ENCODE results near the gene TCF7L2. TPM values are rescaled to one million over a fixed set of nuclear protein-coding genes. Genes with fewer than 3 reads are reported as not detected.

Gene TCF7L2
- total and polyA plus RNA-seq, 9 donors, result 21.1 to 41.7 (median 34.5) TPM

- peaks cover 20% of the 10 kb centered on the region for H3K4me1 ChIP-seq (ENCODE audit: insufficient read depth)
- WGBS, 3 donors, result 76 to 80% (median 79%) methylated on average over 9 of the region's 9 CpGs
- no peak overlapping the region for H3K4me3 ChIP-seq
- H3K36me3 ChIP-seq, result no peaks in the 10 kb centered on the region
- intact Hi-C loops (cut with DNase I), result no loop called here
- TF ChIP-seq EP300 (IDR thresholded peaks at IDR 0.05) (no peak), POLR2A (IDR thresholded peaks at IDR 0.05) (no peak)
- TF ChIP-seq, protein P1, sequence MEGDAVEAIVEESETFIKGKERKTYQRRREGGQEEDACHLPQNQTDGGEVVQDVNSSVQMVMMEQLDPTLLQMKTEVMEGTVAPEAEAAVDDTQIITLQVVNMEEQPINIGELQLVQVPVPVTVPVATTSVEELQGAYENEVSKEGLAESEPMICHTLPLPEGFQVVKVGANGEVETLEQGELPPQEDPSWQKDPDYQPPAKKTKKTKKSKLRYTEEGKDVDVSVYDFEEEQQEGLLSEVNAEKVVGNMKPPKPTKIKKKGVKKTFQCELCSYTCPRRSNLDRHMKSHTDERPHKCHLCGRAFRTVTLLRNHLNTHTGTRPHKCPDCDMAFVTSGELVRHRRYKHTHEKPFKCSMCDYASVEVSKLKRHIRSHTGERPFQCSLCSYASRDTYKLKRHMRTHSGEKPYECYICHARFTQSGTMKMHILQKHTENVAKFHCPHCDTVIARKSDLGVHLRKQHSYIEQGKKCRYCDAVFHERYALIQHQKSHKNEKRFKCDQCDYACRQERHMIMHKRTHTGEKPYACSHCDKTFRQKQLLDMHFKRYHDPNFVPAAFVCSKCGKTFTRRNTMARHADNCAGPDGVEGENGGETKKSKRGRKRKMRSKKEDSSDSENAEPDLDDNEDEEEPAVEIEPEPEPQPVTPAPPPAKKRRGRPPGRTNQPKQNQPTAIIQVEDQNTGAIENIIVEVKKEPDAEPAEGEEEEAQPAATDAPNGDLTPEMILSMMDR (IDR thresholded peaks at IDR 0.05), result no peak
- H3K27ac ChIP-seq, result no peak overlapping the region
- DNase-seq, result no peak
- H3K27me3 ChIP-seq, result no peaks in the 10 kb centered on the region
- H3K9me3 ChIP-seq, result no peaks in the 10 kb centered on the region
These were observed 185.0 kb downstream of the TCF7L2 start for GRCh38 chr10:113135025-113135424.

DNA sequence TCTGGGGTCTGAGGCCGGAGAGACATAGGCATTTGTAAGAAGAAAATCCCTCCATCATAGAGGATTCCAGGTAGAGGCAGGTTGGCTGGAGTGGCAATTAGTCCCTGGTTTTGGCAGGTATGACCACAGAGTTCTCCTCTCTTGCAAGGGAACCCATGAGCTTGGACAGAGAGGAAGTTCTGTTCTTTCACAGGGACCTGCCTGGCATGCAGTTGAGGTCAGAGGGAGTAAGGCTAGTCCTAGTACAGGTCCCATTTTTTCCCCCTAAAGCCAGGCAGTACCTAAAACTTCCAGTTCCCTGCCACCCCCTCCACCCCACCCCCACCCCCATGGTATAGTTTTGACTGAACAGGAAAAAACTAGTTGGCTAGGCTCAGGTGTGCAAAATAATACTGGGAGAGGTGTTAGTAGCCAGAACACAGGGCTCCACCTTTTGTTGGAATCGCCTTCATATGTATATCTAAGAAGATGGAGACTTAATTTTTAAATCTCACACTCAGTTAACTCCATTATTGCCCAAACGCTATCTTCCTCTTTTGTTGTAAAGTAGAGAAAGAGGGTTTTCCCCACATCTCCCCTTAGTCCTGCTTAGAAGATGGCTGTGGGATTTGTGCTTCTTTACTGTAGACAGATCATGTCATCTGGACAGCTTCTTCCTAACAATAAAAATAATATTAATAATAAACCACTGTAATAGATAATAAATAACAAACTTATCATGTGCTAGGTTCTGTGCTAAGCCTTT lies 188.1 kb downstream of the TCF7L2 start:
- Histone ChIP-seq H3K4me1 (ENCODE audit: insufficient read depth) (peaks cover 13% of the 10 kb centered on the region), H3K9me3 (no peaks in the 10 kb centered on the region), H3K36me3 (no peaks in the 10 kb centered on the region), H3K4me3 (no peak overlapping the region), H3K27ac (no peak overlapping the region), H3K27me3 (no peaks in the 10 kb centered on the region)
- intact Hi-C loops (cut with DNase I), result no loop called here
- 93 to 98% (median 98%) methylated on average over 3 of the region's 3 CpGs for WGBS, 3 donors
- no peak for DNase-seq
- TF ChIP-seq, protein P1 (IDR thresholded peaks at IDR 0.05), result no peak
- TF ChIP-seq POLR2A (IDR thresholded peaks at IDR 0.05), result no peak
- no peak for TF ChIP-seq EP300 (IDR thresholded peaks at IDR 0.05)

DNA sequence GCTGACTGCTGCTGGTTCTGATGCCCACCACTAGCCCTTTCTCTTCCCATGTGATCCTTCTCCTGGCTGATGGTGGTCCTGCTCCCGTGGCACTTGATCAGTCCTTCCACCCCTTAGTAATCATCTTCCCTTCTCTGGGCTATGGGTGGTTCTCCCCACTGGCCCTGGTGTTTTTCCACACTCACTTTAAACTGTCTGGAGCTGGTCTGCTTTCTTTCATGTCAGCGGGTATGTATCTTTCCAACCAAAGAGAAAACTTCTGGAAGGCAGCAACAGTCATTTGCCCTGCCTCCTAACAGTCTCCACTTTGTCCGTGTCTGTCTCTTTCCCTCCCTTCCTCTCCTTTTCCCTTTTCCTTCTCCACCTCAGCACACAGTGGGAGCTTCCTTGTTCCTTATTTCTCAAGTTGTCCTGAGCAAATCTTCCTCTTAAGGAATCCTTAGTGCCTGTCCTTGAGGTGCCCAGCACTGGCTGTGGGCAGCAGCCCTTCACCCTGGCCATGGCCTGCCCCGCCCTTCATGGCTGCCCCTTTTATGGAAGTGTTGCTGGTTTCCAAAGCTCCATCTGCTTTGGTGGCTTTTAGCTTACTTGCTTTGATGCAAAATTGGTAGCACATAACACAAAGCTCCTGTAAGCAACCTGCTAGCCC lies 189.0 kb downstream of the TCF7L2 start:
- Histone ChIP-seq H3K9me3 (no peaks in the 10 kb centered on the region), H3K4me1 (ENCODE audit: insufficient read depth) (peaks cover 6% of the 10 kb centered on the region), H3K4me3 (no peak overlapping the region), H3K27me3 (no peaks in the 10 kb centered on the region), H3K27ac (no peak overlapping the region), H3K36me3 (no peaks in the 10 kb centered on the region)
- no peak for DNase-seq
- intact Hi-C loops (cut with DNase I), result no loop called here
- WGBS, 3 donors, result 91 to 93% (median 93%) methylated on average over 4 of the region's 4 CpGs
- TF ChIP-seq POLR2A (IDR thresholded peaks at IDR 0.05) (no peak), EP300 (IDR thresholded peaks at IDR 0.05) (no peak)
- TF ChIP-seq, protein P1 (IDR thresholded peaks at IDR 0.05), result no peak

- Histone ChIP-seq H3K36me3 (no peaks in the 10 kb centered on the region), H3K4me1 (ENCODE audit: insufficient read depth) (peaks cover 5% of the 10 kb centered on the region), H3K9me3 (no peaks in the 10 kb centered on the region), H3K27me3 (no peaks in the 10 kb centered on the region), H3K4me3 (no peak overlapping the region), H3K27ac (no peak overlapping the region)
- 54 to 67% (median 62%) methylated on average over 2 of the region's 2 CpGs for WGBS, 3 donors
- no peak for DNase-seq
- intact Hi-C loops (cut with DNase I), result loop anchor here in 1 of 4 donors (10.0 kb wide), 1 partner anchor 245 kb away; no protein-coding TSS in a partner anchor
- TF ChIP-seq EP300 (IDR thresholded peaks at IDR 0.05) (no peak), POLR2A (IDR thresholded peaks at IDR 0.05) (no peak)
- TF ChIP-seq, protein P1 (IDR thresholded peaks at IDR 0.05), result no peak
These were observed 189.7 kb downstream of the TCF7L2 start for GRCh38 chr10:113139699-113140098.

Data from ovary (tissue), 9 donors.